HG02870 (cell line): ENCODE data around the gene AKAP5.

Experiments
- ATAC-seq: cut with Tn5 transposase; IDR thresholded peaks from one replicate; pipeline ENCODE4 v1.9.1; 2021; ENCODE audit warnings: mild to moderate bottlenecking, moderate library complexity; ENCODE audit not compliant: unreplicated experiment

AKAP5 gene

GRCh38 chr14:64522591-64523355 lies 57.5 kb downstream of the AKAP5 start:
- no peak for ATAC-seq
